Testis (tissue), 2 donors: ENCODE results near the gene DNAH10.

Source experiments
- CTCF ChIP-seq, 3 experiments: fragments of 450-650 bp in 2 of 3; fragments of 200-600 bp in 1 of 3; sonication (generic) in 1 of 3; IDR thresholded peaks; one replicate each; pipeline ENCODE4 v1.5.1; 2016 to 2019; ENCODE audit warnings: antibody characterized with exemption in 3 of 3, mild to moderate bottlenecking in 2 of 3, moderate library complexity in 1 of 3
- POLR2A ChIP-seq: fragments of 450-650 bp; IDR thresholded peaks from one replicate; pipeline ENCODE4 v1.6.1; 2017; ENCODE audit warnings: antibody characterized with exemption, mild to moderate bottlenecking, moderate library complexity

GRCh38 chr12:123890536-123890902 lies 128.4 kb downstream of the DNAH10 start:
- TF ChIP-seq CTCF (IDR thresholded peaks at IDR 0.05) (no peak), POLR2A (no peak)
